Measurements from ENCODE around the gene LMF1.

DNA sequence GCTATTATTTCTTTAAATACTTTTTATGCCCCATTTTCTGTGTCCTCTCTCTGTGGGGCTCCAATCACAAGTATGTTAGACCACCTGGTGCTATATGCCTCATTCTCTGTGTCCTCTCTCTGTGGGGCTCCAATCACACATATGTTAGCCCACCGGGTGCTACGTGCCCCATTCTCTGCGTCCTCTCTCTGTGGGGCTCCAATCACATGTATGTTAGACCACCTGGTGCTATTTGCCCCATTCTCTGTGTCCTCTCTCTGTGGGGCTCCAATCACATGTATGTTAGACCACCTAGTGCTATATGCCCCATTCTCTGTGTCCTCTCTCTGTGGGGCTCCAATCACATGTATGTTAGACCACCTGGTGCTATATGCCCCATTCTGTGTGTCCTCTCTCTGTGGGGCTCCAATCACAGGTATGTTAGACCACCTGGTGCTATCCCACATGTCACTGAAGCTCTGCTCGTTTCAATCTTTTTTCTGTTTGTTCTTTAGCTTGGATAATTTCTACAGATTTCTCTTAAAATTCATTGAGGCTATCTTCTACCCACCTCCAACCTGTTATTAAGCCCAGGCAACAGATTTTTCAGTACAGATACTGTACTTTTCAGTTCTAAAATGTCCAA, 28.2 kb downstream of the LMF1 start:
- TF ChIP-seq EZH2 (IDR thresholded peaks at IDR 0.05; ENCODE audit: low read length) = no peak
- TF ChIP-seq, protein P1, sequence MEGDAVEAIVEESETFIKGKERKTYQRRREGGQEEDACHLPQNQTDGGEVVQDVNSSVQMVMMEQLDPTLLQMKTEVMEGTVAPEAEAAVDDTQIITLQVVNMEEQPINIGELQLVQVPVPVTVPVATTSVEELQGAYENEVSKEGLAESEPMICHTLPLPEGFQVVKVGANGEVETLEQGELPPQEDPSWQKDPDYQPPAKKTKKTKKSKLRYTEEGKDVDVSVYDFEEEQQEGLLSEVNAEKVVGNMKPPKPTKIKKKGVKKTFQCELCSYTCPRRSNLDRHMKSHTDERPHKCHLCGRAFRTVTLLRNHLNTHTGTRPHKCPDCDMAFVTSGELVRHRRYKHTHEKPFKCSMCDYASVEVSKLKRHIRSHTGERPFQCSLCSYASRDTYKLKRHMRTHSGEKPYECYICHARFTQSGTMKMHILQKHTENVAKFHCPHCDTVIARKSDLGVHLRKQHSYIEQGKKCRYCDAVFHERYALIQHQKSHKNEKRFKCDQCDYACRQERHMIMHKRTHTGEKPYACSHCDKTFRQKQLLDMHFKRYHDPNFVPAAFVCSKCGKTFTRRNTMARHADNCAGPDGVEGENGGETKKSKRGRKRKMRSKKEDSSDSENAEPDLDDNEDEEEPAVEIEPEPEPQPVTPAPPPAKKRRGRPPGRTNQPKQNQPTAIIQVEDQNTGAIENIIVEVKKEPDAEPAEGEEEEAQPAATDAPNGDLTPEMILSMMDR (optimal IDR thresholded peaks at IDR 0.05 in 1 of 3, IDR thresholded peaks at IDR 0.05 in 1 of 3, conservative IDR thresholded peaks at IDR 0.05 in 1 of 3; ENCODE audit: extremely low read depth in 1 of 3, insufficient read depth in 2 of 3, low read length in 3 of 3) = no peak

All from keratinocyte (primary cell).